Mononuclear cell (primary cell): ENCODE results near the gene RAPGEF3. TPM values are rescaled to one million over a fixed set of nuclear protein-coding genes. Genes with fewer than 3 reads are reported as not detected.

Experiments used
- H3K27me3 ChIP-seq: 2 replicates; pipeline ENCODE4 v1.6.0; 2011; ENCODE audit warnings: low read length, control low read depth; ENCODE audit not compliant: insufficient read depth
- H3K4me1 ChIP-seq: 2 replicates; pipeline ENCODE4 v1.5.1; 2011; ENCODE audit warnings: mild to moderate bottlenecking, low read length, control low read depth; ENCODE audit not compliant: insufficient read depth
- H3K4me3 ChIP-seq: 2 replicates; pipeline ENCODE4 v1.5.1; 2011; ENCODE audit warnings: mild to moderate bottlenecking, low read length, moderate library complexity
- H3K9me3 ChIP-seq: 2 replicates; pipeline ENCODE4 v1.5.1; 2011; ENCODE audit warnings: low read depth, mild to moderate bottlenecking, control low read depth, low read length
- total RNA-seq: library from RNA; depleted of rRNA; stranded (reverse); fragments of >200 nt; gene quantifications from one replicate; pipeline ENCODE4 v1.2.3, GENCODE V29; 2012

Gene RAPGEF3
- total RNA-seq, 1 donor = 0.42 TPM

DNA sequence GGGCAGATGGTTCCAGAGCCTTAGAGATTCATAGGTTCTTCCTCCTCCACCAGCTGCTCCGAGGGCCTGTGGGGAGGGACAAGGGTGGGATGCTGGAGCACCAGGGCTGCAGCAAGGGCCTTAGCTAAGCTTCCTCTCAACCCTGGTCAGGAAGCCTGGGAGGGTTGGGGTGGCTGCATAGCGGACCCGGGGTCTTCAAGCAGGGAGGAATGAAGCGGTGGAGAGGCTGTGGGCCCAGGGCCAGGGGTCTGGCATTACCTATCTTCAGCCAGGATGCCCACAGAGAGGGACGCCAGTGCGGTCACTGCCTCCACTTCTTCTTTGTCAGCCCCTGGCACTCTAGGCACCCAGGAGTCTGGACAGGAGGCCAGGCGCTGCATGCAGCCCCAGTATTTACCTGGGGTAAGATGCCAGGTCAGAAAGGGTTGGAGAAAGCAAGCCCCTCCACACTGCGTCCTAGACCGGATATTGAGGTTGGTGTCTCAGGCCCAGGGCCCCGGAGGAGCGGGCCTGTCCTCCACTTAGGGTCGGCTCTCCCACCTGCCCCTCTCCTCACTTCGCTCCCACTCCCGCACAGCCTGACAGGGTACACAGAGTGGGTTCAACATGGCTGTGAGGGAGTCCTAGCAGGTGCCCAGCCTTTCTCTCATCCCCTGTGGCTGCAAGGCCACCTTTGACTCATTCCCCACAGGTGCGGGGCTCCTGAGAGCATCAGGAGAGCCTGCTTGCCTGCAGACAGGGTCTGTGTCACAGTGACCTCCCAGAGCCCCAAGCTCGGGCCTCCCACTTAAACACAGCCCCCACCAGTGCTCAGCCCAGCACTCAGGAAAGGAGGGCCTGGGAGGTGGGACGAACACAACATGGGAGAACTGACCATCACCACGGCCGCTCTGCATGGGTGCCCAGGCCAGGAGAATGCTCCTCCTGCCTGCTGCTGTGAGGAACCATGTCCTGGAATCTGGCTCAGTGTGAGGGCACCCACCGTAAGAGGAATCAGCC is 25.4 kb upstream of the RAPGEF3 start:
- Histone ChIP-seq H3K4me3 (no peak overlapping the region), H3K4me1 (peaks cover 2% of the 10 kb centered on the region), H3K9me3 (no peaks in the 10 kb centered on the region), H3K27me3 (no peaks in the 10 kb centered on the region)

DNA sequence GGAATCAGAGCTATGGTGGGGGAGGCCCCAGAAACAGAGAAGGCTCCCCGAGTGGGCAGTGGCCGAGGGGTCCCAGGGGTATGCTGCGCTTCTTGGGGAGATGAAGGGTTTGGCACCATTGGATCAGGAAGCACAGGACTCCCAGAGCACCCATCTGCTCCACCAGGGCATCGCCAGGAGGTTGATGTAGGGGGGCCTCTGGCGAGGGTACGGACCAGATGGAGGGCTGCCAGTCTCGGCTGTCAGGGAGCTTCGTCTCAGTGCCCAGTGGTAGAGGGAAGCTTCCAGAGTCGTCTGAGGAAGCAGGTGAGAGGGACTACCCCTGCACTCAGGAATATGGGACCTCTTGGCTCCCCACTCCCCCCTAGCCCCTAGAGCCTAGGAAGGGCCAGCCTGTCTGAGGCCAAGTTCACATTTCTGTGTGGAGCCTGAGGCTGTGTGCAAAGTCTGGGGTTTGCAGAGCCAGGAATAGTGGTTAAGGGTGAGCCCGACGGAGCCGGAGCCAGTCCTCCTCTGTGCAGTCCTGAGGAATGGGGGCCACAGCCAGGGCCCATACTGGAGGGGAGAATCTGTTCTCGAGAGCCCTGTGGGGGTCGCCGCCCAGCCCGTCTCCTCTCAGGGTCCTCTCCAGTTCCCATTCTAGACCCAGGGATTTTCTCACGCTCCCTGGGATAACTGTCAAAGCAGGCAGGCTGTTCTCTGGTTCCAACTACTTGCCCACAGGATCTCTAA is 24.5 kb upstream of the RAPGEF3 start:
- H3K4me1 ChIP-seq = peaks cover 6% of the 10 kb centered on the region
- H3K27me3 ChIP-seq = no peaks in the 10 kb centered on the region
- H3K9me3 ChIP-seq = no peaks in the 10 kb centered on the region
- H3K4me3 ChIP-seq = no peak overlapping the region

DNA sequence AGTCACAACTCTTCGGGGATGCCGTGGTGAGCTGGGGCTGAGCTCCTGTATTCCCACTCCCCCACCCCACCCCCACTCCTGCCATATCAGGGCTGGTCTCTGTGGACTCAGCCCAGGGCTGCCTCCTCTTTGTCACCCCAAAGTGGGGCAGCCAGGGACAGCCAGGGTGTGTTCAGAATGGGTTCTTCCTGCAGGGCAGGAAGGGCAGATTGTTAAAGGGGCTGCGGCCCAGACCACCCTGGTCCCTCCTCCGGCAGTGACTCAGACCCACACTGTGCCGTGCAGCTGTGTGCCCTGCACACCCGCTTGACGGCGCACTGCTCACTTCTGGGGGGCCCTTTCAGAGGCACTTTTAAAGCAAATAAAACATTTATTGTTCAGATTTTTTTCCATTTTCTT is 23.7 kb upstream of the RAPGEF3 start:
- peaks cover 14% of the 10 kb centered on the region for H3K4me1 ChIP-seq

GRCh38 chr12:47781479-47782371 is 23.0 kb upstream of the RAPGEF3 start:
- H3K4me3 ChIP-seq = no peak overlapping the region
- H3K4me1 ChIP-seq = peaks cover 21% of the 10 kb centered on the region
- no peaks in the 10 kb centered on the region for H3K27me3 ChIP-seq

More for the DNA sequence above, 23.7 kb upstream of the RAPGEF3 start:
- Histone ChIP-seq H3K4me3 (no peak overlapping the region), H3K9me3 (no peaks in the 10 kb centered on the region), H3K27me3 (no peaks in the 10 kb centered on the region)

GRCh38 chr12:47779943-47780504 is 21.3 kb upstream of the RAPGEF3 start:
- H3K27me3 ChIP-seq = no peaks in the 10 kb centered on the region
- peaks cover 38% of the 10 kb centered on the region for H3K4me1 ChIP-seq
- H3K4me3 ChIP-seq = no peak overlapping the region
- no peaks in the 10 kb centered on the region for H3K9me3 ChIP-seq

More at GRCh38 chr12:47781479-47782371, 23.0 kb upstream of the RAPGEF3 start:
- no peaks in the 10 kb centered on the region for H3K9me3 ChIP-seq

DNA sequence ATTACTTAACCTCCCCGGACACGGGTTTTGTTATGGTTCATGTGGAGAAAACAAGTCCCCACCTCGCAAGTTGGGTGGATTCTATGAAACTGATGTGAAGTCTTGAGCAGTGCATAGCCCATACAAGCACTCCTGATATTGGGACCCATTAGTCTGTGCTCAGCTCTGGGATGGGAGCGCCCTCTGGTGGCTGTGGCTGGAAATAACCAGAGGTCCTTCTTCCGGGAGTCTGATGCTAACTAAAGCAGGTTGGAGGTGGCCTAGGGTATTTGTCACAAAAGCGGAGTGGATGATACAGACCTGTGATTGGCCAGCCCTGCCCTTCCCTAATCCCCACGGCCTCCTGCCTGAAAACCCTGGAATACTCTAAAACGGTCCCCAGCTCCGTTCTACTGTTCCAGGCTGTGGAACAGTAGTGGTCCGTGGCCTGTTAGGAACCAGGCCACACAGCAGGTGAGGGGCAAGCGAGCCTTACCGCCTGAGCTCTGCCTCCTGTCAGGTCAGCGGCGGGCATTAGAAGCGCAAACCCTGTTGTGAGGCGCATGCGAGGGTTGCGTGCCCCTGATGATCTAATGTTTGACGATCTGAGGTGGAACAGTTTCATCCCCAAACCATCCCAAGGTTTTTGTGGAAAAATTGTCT is 20.7 kb upstream of the RAPGEF3 start:
- H3K4me3 ChIP-seq = no peak overlapping the region
- no peaks in the 10 kb centered on the region for H3K9me3 ChIP-seq
- H3K27me3 ChIP-seq = no peaks in the 10 kb centered on the region
- H3K4me1 ChIP-seq = peaks cover 44% of the 10 kb centered on the region

- H3K4me3 ChIP-seq = no peak overlapping the region
- peaks cover 49% of the 10 kb centered on the region for H3K4me1 ChIP-seq
- H3K9me3 ChIP-seq = no peaks in the 10 kb centered on the region
- no peaks in the 10 kb centered on the region for H3K27me3 ChIP-seq
Measured at GRCh38 chr12:47778881-47779280, 20.2 kb upstream of the RAPGEF3 start.

- Histone ChIP-seq H3K27me3 (no peaks in the 10 kb centered on the region), H3K9me3 (no peaks in the 10 kb centered on the region), H3K4me3 (no peak overlapping the region), H3K4me1 (peaks cover 53% of the 10 kb centered on the region)
Measured at GRCh38 chr12:47777741-47778558, 19.3 kb upstream of the RAPGEF3 start.

DNA sequence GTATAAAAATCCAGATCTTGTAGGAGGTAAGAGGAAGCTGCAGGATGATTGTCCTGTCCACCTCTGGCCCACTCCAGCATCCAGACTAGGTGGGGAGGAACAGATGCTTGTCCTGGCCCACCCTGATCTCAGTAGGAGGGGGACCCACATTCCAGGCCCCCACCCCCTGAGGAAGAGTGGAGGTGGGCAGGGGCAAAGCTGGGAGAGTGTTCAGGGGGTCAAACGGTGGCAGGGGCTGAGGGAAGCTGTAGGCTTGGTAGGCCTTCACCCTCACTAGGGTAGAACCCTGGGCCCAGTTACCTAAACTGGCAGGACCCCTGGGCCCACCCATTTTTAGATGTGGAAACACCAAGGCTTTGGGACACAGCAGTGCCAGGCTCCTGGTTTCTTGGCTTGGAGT is 18.5 kb upstream of the RAPGEF3 start:
- Histone ChIP-seq H3K4me3 (no peak overlapping the region), H3K9me3 (no peaks in the 10 kb centered on the region), H3K4me1 (peaks cover 58% of the 10 kb centered on the region), H3K27me3 (no peaks in the 10 kb centered on the region)

DNA sequence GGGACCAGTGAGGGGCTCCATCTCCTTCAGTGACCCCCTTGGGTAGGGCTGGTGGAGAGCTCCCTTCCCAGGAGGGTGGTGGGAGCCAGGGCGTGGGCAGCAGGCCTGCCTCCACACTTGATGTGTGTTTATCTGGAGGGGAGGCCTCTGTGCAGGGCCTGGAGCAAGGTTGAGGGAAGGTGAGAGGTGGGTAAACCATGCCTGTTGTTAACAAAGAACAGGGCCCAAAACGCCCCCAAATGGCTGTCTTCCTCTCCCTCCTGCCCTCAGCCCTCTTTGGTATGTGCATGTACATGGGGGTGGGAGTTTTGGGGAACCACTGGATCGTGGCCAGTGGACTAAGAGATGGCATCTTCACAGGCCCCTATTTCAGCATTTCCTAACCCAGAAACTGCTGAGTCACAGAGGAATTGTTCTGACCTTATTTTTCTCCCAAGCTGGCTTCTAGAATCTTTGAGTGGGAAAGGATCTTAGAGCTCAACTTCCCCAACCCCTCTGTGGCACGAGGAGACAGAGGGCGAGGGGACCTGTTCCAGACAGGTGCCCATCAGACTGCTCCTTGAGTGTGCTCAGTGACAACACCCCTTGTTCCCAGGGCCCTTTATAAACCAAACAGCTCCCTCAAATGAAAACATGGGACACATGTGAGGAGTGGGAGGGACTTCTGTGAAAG is 17.9 kb upstream of the RAPGEF3 start:
- Histone ChIP-seq H3K4me1 (peaks cover 58% of the 10 kb centered on the region), H3K27me3 (no peaks in the 10 kb centered on the region), H3K4me3 (no peak overlapping the region), H3K9me3 (no peaks in the 10 kb centered on the region)

DNA sequence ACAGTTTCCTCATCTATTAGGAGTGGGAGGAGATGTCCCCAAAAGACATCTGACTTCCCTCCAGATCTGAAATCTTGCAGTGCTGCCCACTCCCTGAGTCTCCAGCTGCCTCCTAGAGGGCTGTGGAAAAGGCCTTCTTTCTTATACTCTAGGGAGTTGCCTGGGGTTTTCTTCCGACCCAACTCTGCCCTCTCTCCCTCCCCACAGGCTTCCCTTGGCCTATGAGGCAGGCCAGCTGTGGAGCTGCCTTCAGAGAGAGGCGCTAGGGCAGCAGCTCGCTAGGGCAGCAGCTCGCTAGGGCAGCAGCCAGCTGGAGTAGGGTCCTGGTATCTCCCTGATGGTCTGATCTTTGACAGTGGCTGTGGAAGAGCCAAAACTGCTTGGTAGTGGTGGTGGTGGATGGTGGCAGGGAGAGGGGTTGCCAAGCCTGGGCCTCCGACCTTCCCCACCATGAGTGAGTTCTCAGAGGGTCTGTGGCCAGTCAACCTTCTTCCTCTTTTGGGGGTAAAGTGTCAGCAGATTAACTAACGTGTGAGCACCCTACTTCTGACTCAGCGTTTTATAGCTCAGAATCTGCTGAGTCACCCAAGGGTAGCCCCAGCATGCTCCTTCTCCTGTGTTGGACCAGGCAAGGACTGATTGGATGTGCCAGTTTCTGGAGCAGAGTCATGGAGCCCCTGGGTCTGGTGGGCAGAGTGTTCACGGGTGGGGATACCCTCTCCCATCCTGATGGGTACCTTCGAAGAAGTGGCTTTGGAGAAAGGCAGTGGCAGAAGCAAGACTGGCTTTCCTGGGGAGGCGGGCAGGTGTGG is 16.6 kb upstream of the RAPGEF3 start:
- no peak overlapping the region for H3K4me3 ChIP-seq
- no peaks in the 10 kb centered on the region for H3K27me3 ChIP-seq
- no peaks in the 10 kb centered on the region for H3K9me3 ChIP-seq
- H3K4me1 ChIP-seq = peaks cover 60% of the 10 kb centered on the region

GRCh38 chr12:47774663-47775062 is 16.0 kb upstream of the RAPGEF3 start:
- Histone ChIP-seq H3K4me1 (peaks cover 66% of the 10 kb centered on the region), H3K9me3 (no peaks in the 10 kb centered on the region), H3K4me3 (no peak overlapping the region), H3K27me3 (no peaks in the 10 kb centered on the region)
